Fibroblast of skin of left biceps (primary cell): ENCODE data around the gene PCSK7.

Experiments
- DNase-seq, 2 experiments: peaks; one replicate each; pipeline ENCODE4 v3.0.0-alpha.2; 2013; ENCODE audit warnings: low read depth in 2 of 2

The PCSK7 gene

GRCh38 chr11:117160826-117161225 lies 71.0 kb downstream of the PCSK7 start:
- no peak for DNase-seq

DNA sequence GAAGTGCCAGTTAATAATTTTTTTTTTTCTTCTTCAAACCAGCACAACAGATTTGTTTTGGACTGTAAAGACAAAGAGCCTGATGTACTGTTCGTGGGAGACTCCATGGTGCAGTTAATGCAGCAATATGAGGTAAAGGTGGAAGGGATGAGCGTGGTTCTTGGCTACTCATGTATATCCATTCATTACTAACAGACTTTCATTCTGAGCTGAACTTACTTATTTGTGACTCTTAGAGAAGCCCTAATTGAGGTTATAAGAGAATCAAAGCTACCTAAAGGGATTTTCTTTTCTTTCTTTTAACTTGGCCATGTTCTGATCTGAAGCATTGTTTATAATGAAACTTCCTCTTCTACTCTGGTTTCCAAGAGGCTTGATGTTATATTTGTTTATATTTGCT lies 72.0 kb downstream of the PCSK7 start:
- DNase-seq: no peak

DNA sequence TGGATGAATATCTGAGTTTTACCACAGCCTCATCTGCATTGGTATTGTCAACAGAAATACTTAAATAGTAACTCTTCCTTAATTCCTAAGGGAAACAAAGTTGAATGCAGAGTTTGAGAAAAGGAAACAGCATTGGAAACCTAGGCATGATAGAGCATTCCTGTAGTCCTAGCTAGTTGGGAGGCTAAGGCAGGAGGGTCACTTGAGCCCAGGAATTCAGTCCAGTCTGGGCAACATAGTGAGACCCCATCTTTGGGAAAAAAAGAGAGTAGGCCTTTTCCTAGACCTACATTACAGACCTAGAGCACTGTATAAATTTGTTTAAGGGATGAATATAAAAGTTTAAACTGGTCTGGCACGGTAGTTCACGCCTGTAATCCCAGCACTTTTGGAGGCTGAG lies 74.4 kb downstream of the PCSK7 start:
- DNase-seq: no peak

DNA sequence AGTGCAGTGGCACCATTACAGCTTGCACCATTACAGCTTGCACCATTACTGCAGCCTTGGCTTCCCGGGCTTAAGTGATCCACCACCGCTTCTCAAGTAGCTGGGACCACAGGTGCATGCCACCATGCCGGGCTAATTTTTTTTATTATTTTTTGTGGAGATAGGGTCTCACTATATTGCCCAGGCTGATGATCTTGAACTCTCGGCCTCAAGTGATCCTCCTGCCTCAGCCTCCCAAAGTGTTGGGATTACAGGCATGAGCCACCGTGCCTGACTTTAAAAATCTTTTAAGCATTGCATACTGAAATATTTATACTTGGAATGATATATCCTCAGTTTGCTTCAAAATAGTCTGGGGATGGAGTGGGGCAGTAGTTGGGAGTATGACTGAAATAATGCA lies 77.4 kb downstream of the PCSK7 start:
- no peak for DNase-seq
